ENCODE data around the gene CCNY. TPM values are rescaled to one million over a fixed set of nuclear protein-coding genes. Genes with fewer than 3 reads are reported as not detected.
A peak's percentile ranks its signal among the peaks of the same experiment; 100 is the strongest.

CCNY gene
- total and polyA plus RNA-seq, 2 of the 13 experiments (the other 11 are each of a cell fraction or from before 2014, with no cell fraction given) = 48.2 to 54.7 TPM

GRCh38 chr10:35447693-35448407, 111.5 kb downstream of the CCNY start (continued):
- TF ChIP-seq ZNF124 (CRISPR knock-in tag; IDR thresholded peaks at IDR 0.05) (no peak), KDM1A (CRISPR knock-in tag; IDR thresholded peaks at IDR 0.05) (no peak), KLF15 (CRISPR knock-in tag; IDR thresholded peaks at IDR 0.05; ENCODE audit: borderline replicate concordance) (no peak), ZMYM4 (CRISPR knock-in tag; IDR thresholded peaks at IDR 0.05) (peak; percentile 21; the same call in 1 of the 2 replicates), NR2F6 (IDR thresholded peaks at IDR 0.05) (no peak), NR2F6 (CRISPR knock-in tag; IDR thresholded peaks at IDR 0.05) (no peak), TAF1 (CRISPR knock-in tag; IDR thresholded peaks at IDR 0.05) (peak; percentile 36; the same call in 1 of the 2 replicates), ZFY (CRISPR knock-in tag; IDR thresholded peaks at IDR 0.05) (peak; percentile 6; the same call in 1 of the 2 replicates), ARID2 (CRISPR knock-in tag; IDR thresholded peaks at IDR 0.05; ENCODE audit: borderline replicate concordance) (no peak), ZNF782 (CRISPR knock-in tag; IDR thresholded peaks at IDR 0.05; ENCODE audit: borderline replicate concordance) (no peak), ETV5 (CRISPR knock-in tag; IDR thresholded peaks at IDR 0.05; ENCODE audit: borderline replicate concordance) (peak; percentile 80; the same call in 1 of the 2 replicates), ATF7-NPFF (CRISPR knock-in tag; IDR thresholded peaks at IDR 0.05; ENCODE audit: low read depth) (no peak), LCORL (IDR thresholded peaks at IDR 0.05) (no peak), LCORL (CRISPR knock-in tag; IDR thresholded peaks at IDR 0.05) (peak; percentile 67), HCFC1 (IDR thresholded peaks at IDR 0.05; ENCODE audit: low read depth, low read length) (no peak), ERF (CRISPR knock-in tag; IDR thresholded peaks at IDR 0.05) (0 out of 2 replicates have a peak, but pooled peaks have one; percentile 20), RFX3 (CRISPR knock-in tag; IDR thresholded peaks at IDR 0.05) (no peak), ZNF83 (CRISPR knock-in tag; IDR thresholded peaks at IDR 0.05; ENCODE audit: borderline replicate concordance) (no peak), TFAP4 (IDR thresholded peaks at IDR 0.05; ENCODE audit: borderline replicate concordance, low read depth) (peak; percentile 50; the same call in 1 of the 2 replicates), MAZ (IDR thresholded peaks at IDR 0.05; ENCODE audit: borderline replicate concordance, low read depth, low read length) (no peak), MAZ (CRISPR knock-in tag; IDR thresholded peaks at IDR 0.05; ENCODE audit: low read depth) (0 out of 2 replicates have a peak, but pooled peaks have one; percentile 15), FOXK1 (CRISPR knock-in tag; IDR thresholded peaks at IDR 0.05; ENCODE audit: borderline replicate concordance, low read depth) (no peak), ZBTB38 (CRISPR knock-in tag; IDR thresholded peaks at IDR 0.05) (0 out of 2 replicates have a peak, but pooled peaks have one; percentile 37), NFRKB (IDR thresholded peaks at IDR 0.05) (no peak), ZNF512 (CRISPR knock-in tag; IDR thresholded peaks at IDR 0.05) (no peak), PLRG1 (conservative IDR thresholded peaks at IDR 0.05) (no peak)
- TF ChIP-seq, protein P1, sequence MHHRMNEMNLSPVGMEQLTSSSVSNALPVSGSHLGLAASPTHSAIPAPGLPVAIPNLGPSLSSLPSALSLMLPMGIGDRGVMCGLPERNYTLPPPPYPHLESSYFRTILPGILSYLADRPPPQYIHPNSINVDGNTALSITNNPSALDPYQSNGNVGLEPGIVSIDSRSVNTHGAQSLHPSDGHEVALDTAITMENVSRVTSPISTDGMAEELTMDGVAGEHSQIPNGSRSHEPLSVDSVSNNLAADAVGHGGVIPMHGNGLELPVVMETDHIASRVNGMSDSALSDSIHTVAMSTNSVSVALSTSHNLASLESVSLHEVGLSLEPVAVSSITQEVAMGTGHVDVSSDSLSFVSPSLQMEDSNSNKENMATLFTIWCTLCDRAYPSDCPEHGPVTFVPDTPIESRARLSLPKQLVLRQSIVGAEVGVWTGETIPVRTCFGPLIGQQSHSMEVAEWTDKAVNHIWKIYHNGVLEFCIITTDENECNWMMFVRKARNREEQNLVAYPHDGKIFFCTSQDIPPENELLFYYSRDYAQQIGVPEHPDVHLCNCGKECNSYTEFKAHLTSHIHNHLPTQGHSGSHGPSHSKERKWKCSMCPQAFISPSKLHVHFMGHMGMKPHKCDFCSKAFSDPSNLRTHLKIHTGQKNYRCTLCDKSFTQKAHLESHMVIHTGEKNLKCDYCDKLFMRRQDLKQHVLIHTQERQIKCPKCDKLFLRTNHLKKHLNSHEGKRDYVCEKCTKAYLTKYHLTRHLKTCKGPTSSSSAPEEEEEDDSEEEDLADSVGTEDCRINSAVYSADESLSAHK (CRISPR knock-in tag; IDR thresholded peaks at IDR 0.05; ENCODE audit: borderline replicate concordance) = no peak

Measured in HepG2 (cell line).